ENCODE data around the gene CKAP4. TPM values are rescaled to one million over a fixed set of nuclear protein-coding genes. Genes with fewer than 3 reads are reported as not detected.

CKAP4 gene
- total RNA-seq, 2 experiments from 2014 or later = 23.4 to 23.7 TPM

GRCh38 chr12:106256524-106256923, 8.7 kb upstream of the CKAP4 start:
- no peaks in the 10 kb centered on the region for H3K9me3 Mint-ChIP-seq
- H3K27ac Mint-ChIP-seq = no peak overlapping the region
- no peaks in the 10 kb centered on the region for H3K36me3 Mint-ChIP-seq
- no peaks in the 10 kb centered on the region for H3K4me1 Mint-ChIP-seq
- H3K4me3 Mint-ChIP-seq = no peak overlapping the region
- no peak for DNase-seq
- no peaks in the 10 kb centered on the region for H3K27me3 Mint-ChIP-seq

GRCh38 chr12:106255952-106256351, 8.1 kb upstream of the CKAP4 start:
- Mint-ChIP-seq H3K27me3 (no peaks in the 10 kb centered on the region), H3K4me1 (no peaks in the 10 kb centered on the region), H3K9me3 (no peaks in the 10 kb centered on the region), H3K4me3 (no peak overlapping the region), H3K27ac (no peak overlapping the region), H3K36me3 (no peaks in the 10 kb centered on the region)
- DNase-seq = no peak

GRCh38 chr12:106255493-106255892, 7.7 kb upstream of the CKAP4 start:
- DNase-seq = no peak
- Mint-ChIP-seq H3K27ac (no peak overlapping the region), H3K9me3 (no peaks in the 10 kb centered on the region), H3K4me1 (no peaks in the 10 kb centered on the region), H3K36me3 (no peaks in the 10 kb centered on the region), H3K4me3 (no peak overlapping the region), H3K27me3 (no peaks in the 10 kb centered on the region)

GRCh38 chr12:106254724-106255123, 6.9 kb upstream of the CKAP4 start:
- H3K9me3 Mint-ChIP-seq = no peaks in the 10 kb centered on the region
- H3K27ac Mint-ChIP-seq = no peak overlapping the region
- H3K27me3 Mint-ChIP-seq = no peaks in the 10 kb centered on the region
- DNase-seq = no peak
- no peak overlapping the region for H3K4me3 Mint-ChIP-seq
- H3K36me3 Mint-ChIP-seq = no peaks in the 10 kb centered on the region
- H3K4me1 Mint-ChIP-seq = peaks cover 2% of the 10 kb centered on the region

- Mint-ChIP-seq H3K4me1 (peaks cover 14% of the 10 kb centered on the region), H3K27me3 (no peaks in the 10 kb centered on the region), H3K27ac (no peak overlapping the region), H3K4me3 (no peak overlapping the region), H3K9me3 (no peaks in the 10 kb centered on the region), H3K36me3 (no peaks in the 10 kb centered on the region)
- no peak for DNase-seq
Measured at GRCh38 chr12:106251631-106252455, 4.0 kb upstream of the CKAP4 start.

GRCh38 chr12:106249411-106250135, 1.8 kb upstream of the CKAP4 start:
- H3K4me1 Mint-ChIP-seq = peaks cover 27% of the 10 kb centered on the region
- no peaks in the 10 kb centered on the region for H3K9me3 Mint-ChIP-seq
- H3K27me3 Mint-ChIP-seq = no peaks in the 10 kb centered on the region
- DNase-seq = no peak
- H3K36me3 Mint-ChIP-seq = peaks cover 7% of the 10 kb centered on the region
- peak overlapping the region; percentile 83 for H3K27ac Mint-ChIP-seq
- no peak overlapping the region for H3K4me3 Mint-ChIP-seq

GRCh38 chr12:106248846-106249371, 1.1 kb upstream of the CKAP4 start:
- H3K27me3 Mint-ChIP-seq = no peaks in the 10 kb centered on the region
- H3K4me1 Mint-ChIP-seq = peaks cover 27% of the 10 kb centered on the region
- no peaks in the 10 kb centered on the region for H3K9me3 Mint-ChIP-seq
- H3K36me3 Mint-ChIP-seq = peaks cover 7% of the 10 kb centered on the region
- peak; percentile 29 for DNase-seq
- H3K4me3 Mint-ChIP-seq = peak overlapping the region; percentile 71
- H3K27ac Mint-ChIP-seq = peak overlapping the region; percentile 83

GRCh38 chr12:106248312-106248845, 559 bp upstream of the CKAP4 start:
- Mint-ChIP-seq H3K27me3 (no peaks in the 10 kb centered on the region), H3K4me3 (peak overlapping the region; percentile 71), H3K27ac (peak overlapping the region; percentile 83), H3K4me1 (peaks cover 29% of the 10 kb centered on the region), H3K36me3 (peaks cover 7% of the 10 kb centered on the region), H3K9me3 (no peaks in the 10 kb centered on the region)
- peak; percentile 28 for DNase-seq

- Mint-ChIP-seq H3K27me3 (no peaks in the 10 kb centered on the region), H3K4me3 (peak overlapping the region; percentile 76), H3K4me1 (peaks cover 29% of the 10 kb centered on the region), H3K27ac (peak overlapping the region; percentile 65), H3K9me3 (no peaks in the 10 kb centered on the region), H3K36me3 (peaks cover 10% of the 10 kb centered on the region)
- peak; percentile 67 for DNase-seq
Measured at GRCh38 chr12:106246891-106247673, 738 bp downstream of the CKAP4 start.

- H3K27ac Mint-ChIP-seq = no peak overlapping the region
Measured at GRCh38 chr12:106245767-106246166, 2.1 kb downstream of the CKAP4 start.

GRCh38 chr12:106243620-106244019, 4.2 kb downstream of the CKAP4 start:
- peaks cover 14% of the 10 kb centered on the region for H3K36me3 Mint-ChIP-seq
- H3K27me3 Mint-ChIP-seq = no peaks in the 10 kb centered on the region
- no peak for DNase-seq
- H3K27ac Mint-ChIP-seq = no peak overlapping the region
- H3K4me1 Mint-ChIP-seq = peaks cover 16% of the 10 kb centered on the region
- H3K9me3 Mint-ChIP-seq = no peaks in the 10 kb centered on the region
- no peak overlapping the region for H3K4me3 Mint-ChIP-seq

More at GRCh38 chr12:106245767-106246166, 2.1 kb downstream of the CKAP4 start:
- no peaks in the 10 kb centered on the region for H3K27me3 Mint-ChIP-seq
- no peaks in the 10 kb centered on the region for H3K9me3 Mint-ChIP-seq
- H3K4me1 Mint-ChIP-seq = peaks cover 29% of the 10 kb centered on the region
- H3K4me3 Mint-ChIP-seq = peak overlapping the region; percentile 76
- DNase-seq = no peak
- peaks cover 10% of the 10 kb centered on the region for H3K36me3 Mint-ChIP-seq

- Mint-ChIP-seq H3K36me3 (peaks cover 16% of the 10 kb centered on the region), H3K9me3 (no peaks in the 10 kb centered on the region), H3K4me3 (no peak overlapping the region)
Measured at GRCh38 chr12:106240821-106241220, 7.0 kb downstream of the CKAP4 start.

GRCh38 chr12:106239951-106240335, 7.9 kb downstream of the CKAP4 start:
- H3K4me1 Mint-ChIP-seq = peaks cover 3% of the 10 kb centered on the region
- no peak for DNase-seq
- H3K36me3 Mint-ChIP-seq = peaks cover 12% of the 10 kb centered on the region
- H3K4me3 Mint-ChIP-seq = no peak overlapping the region
- H3K9me3 Mint-ChIP-seq = no peaks in the 10 kb centered on the region
- H3K27me3 Mint-ChIP-seq = no peaks in the 10 kb centered on the region
- H3K27ac Mint-ChIP-seq = no peak overlapping the region

More at GRCh38 chr12:106240821-106241220, 7.0 kb downstream of the CKAP4 start:
- no peak overlapping the region for H3K27ac Mint-ChIP-seq
- no peak for DNase-seq
- H3K4me1 Mint-ChIP-seq = peaks cover 10% of the 10 kb centered on the region
- no peaks in the 10 kb centered on the region for H3K27me3 Mint-ChIP-seq

GRCh38 chr12:106239241-106239950, 8.4 kb downstream of the CKAP4 start:
- Mint-ChIP-seq H3K27ac (no peak overlapping the region), H3K9me3 (no peaks in the 10 kb centered on the region)

More at GRCh38 chr12:106239241-106239950, 8.4 kb downstream of the CKAP4 start:
- peaks cover 2% of the 10 kb centered on the region for H3K4me1 Mint-ChIP-seq
- no peak overlapping the region for H3K4me3 Mint-ChIP-seq
- DNase-seq = no peak
- H3K27me3 Mint-ChIP-seq = no peaks in the 10 kb centered on the region
- H3K36me3 Mint-ChIP-seq = peaks cover 9% of the 10 kb centered on the region

Measured in activated naive CD8-positive, alpha-beta T cell treated with anti-CD3 and anti-CD28 coated beads for 36 hours (primary cell).